ENCODE results near the gene RPF1. TPM values are rescaled to one million over a fixed set of nuclear protein-coding genes. Genes with fewer than 3 reads are reported as not detected.
A peak's percentile ranks its signal among the peaks of the same experiment; 100 is the strongest.

Gene RPF1, protein sequence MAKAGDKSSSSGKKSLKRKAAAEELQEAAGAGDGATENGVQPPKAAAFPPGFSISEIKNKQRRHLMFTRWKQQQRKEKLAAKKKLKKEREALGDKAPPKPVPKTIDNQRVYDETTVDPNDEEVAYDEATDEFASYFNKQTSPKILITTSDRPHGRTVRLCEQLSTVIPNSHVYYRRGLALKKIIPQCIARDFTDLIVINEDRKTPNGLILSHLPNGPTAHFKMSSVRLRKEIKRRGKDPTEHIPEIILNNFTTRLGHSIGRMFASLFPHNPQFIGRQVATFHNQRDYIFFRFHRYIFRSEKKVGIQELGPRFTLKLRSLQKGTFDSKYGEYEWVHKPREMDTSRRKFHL
- 23.2 to 28.2 TPM (median 26.1 TPM) in 3 replicates for total RNA-seq

DNA sequence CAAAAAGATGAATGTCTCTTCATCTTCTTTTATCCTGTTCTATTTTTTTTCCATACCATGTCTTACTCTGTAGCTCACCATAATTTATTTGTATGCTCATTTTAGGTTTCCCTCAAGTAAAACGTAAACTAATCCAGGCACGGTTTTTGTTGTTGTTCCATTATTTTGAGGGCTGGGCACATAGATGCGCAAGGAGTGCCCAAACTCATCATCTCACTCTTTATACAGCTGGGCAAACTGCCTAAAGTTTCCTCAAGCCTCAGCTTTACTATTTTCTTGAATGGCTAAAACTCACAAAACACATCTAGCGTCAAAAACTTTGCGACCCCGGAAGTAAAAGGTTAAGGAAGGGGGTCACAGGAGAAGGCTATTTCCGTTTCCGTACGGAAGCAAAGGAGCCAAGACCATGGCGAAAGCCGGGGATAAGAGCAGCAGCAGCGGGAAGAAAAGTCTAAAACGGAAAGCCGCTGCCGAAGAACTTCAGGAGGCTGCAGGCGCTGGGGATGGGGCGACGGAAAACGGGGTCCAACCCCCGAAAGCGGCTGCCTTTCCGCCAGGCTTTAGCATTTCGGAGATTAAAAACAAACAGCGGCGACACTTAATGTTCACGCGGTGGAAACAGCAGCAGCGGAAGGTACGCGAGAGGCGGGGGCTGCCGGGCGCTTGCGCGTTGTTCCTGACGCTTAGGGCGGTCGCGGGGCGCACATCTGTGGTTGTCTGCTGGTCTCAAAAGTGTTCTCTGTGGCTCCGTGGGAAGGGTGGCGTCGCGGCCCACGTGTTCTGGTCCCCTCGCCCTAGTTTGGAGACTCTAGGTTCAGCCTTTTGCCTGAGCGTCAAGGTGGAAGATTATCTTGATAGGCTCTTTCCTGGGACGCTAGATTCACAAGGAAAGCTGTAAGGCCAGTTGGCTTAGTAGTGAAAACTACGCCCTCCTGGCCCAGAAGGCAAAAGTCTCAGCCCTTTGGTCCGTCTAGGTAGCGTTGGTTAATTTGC lies at the start of gene RPF1:
TSS of gene RPF1 (plus strand) at position 391 of the 993 bp plus-strand sequence. CDS start at position 407, 16 bp downstream.
- TF ChIP-seq, protein P1, sequence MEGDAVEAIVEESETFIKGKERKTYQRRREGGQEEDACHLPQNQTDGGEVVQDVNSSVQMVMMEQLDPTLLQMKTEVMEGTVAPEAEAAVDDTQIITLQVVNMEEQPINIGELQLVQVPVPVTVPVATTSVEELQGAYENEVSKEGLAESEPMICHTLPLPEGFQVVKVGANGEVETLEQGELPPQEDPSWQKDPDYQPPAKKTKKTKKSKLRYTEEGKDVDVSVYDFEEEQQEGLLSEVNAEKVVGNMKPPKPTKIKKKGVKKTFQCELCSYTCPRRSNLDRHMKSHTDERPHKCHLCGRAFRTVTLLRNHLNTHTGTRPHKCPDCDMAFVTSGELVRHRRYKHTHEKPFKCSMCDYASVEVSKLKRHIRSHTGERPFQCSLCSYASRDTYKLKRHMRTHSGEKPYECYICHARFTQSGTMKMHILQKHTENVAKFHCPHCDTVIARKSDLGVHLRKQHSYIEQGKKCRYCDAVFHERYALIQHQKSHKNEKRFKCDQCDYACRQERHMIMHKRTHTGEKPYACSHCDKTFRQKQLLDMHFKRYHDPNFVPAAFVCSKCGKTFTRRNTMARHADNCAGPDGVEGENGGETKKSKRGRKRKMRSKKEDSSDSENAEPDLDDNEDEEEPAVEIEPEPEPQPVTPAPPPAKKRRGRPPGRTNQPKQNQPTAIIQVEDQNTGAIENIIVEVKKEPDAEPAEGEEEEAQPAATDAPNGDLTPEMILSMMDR (IDR thresholded peaks at IDR 0.05; ENCODE audit: unreplicated experiment), result no peak
- DNase-seq (ENCODE audit: low spot score in 2 of 2, unreplicated experiment in 2 of 2), result peak; percentile 42 to 75
- Mint-ChIP-seq H3K4me1 (peaks cover 24% of the 10 kb centered on the region), H3K27me3 (ENCODE audit: low read depth) (peaks cover 46% of the 10 kb centered on the region), H3K9me3 (peaks cover 15% of the 10 kb centered on the region), H3K27ac (peak within 1 kb of the TSS; percentile 97), H3K4me3 (peak within 1 kb of the TSS; percentile 98), H3K36me3 (peaks cover 15% of the 10 kb centered on the region)

DNA sequence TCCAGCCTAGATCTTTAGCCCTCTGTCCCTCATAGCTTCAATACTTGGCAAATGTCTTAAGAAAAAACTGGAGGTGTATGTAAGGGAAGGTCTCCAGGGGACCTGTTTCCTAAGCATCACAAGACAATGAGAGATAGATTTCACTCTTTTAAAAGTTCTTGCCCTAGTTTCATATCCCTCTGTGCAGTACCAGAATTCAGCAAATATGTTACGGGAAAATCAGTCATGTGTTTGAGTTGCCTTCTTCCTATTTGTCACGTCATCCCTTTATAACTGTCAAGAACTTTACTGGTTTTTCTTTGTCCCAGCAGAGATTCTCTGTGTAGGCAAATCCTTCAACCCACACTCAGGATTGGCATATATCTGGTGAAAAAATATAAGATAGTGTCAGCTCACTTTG lies 48.5 kb upstream of the RPF1 start:
- Mint-ChIP-seq H3K4me3 (no peak overlapping the region), H3K27me3 (ENCODE audit: low read depth) (no peaks in the 10 kb centered on the region), H3K9me3 (peaks cover 21% of the 10 kb centered on the region), H3K4me1 (no peaks in the 10 kb centered on the region), H3K36me3 (peaks cover 4% of the 10 kb centered on the region), H3K27ac (no peak overlapping the region)
- no peak for DNase-seq (ENCODE audit: low spot score in 2 of 2, unreplicated experiment in 2 of 2)
- TF ChIP-seq, protein P1 (IDR thresholded peaks at IDR 0.05; ENCODE audit: unreplicated experiment), result no peak

DNA sequence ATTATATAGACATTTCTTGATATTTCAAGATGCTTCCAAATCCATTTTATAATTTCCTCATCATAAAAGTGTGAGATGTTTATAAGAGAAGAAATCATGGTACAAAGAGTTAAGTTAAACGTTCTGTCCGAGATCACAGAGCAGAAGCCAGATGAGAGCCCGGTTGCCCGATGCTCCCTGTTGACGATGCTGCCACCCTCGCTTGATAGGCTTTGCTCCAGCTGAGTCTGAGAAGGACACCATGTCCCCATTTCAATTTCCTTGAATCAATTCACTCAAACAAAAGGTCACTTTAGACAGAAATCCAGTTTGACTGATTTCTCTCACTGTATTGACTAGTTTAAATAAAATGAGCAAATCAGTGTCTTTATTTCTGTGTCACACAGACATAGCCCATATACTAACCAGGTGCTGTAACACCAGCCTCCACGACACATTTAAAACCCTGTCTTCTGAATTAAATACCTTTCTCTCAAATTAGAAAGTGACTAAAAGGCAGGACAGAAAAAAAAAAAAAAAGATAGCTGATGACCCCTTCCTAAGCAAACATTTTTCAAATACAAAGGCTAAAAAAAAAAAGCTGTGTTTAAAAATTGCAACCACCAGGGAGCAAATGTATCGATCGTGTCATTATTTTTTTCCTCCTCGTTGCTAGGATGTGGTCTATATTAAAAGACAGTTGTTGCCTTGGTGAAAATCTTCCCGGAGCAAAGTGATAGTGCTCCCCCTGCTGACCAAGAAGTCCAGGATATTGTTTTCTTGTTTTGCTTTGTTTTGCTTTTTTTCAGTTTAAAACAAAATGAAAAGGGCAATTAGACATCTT lies 45.6 kb upstream of the RPF1 start:
- Mint-ChIP-seq H3K9me3 (peaks cover 21% of the 10 kb centered on the region), H3K4me3 (peak overlapping the region; percentile 30), H3K27ac (no peak overlapping the region), H3K36me3 (peaks cover 4% of the 10 kb centered on the region), H3K4me1 (no peaks in the 10 kb centered on the region), H3K27me3 (ENCODE audit: low read depth) (no peaks in the 10 kb centered on the region)
- DNase-seq (ENCODE audit: low spot score in 2 of 2, unreplicated experiment in 2 of 2), result peak in 1 of 2 experiments; percentile 52
- TF ChIP-seq, protein P1 (IDR thresholded peaks at IDR 0.05; ENCODE audit: unreplicated experiment), result peak; percentile 84

DNA sequence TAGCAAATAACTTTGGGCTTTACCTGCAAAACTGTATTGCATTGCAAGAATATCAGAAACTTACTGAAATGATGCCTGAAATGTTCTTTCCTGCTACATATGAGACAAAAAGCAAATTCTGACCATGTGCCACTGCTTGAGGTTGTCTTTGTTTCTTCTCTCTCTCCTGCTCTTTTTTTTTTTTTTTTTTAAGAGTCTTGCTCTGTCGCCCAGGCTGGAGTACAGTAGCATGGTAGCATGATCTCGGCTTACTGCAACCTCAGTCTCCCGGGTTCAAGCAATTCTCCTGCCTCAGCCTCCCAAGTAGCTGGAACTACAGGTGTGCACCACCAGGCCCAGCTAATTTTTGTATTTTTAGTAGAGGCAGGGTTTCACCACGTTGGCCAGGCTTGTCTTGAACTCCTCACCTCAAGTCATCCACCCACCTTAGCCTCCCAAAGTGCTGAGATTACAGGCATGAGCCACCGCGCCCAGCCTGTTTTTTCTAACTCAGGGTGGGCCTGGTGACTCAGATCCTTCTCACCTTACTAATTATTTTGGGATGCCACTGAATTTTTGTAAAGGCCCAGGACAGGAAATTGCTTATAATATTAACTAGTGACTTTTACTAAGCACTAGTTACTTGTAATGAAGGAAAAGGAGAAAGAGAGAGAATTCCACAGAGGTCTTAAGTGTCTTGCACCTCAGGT lies 44.8 kb upstream of the RPF1 start:
- H3K9me3 Mint-ChIP-seq, result peaks cover 15% of the 10 kb centered on the region
- peaks cover 4% of the 10 kb centered on the region for H3K36me3 Mint-ChIP-seq
- no peaks in the 10 kb centered on the region for H3K4me1 Mint-ChIP-seq
- no peak for DNase-seq (ENCODE audit: low spot score in 2 of 2, unreplicated experiment in 2 of 2)
- TF ChIP-seq, protein P1 (IDR thresholded peaks at IDR 0.05; ENCODE audit: unreplicated experiment), result no peak
- H3K4me3 Mint-ChIP-seq, result no peak overlapping the region
- no peak overlapping the region for H3K27ac Mint-ChIP-seq
- no peaks in the 10 kb centered on the region for H3K27me3 Mint-ChIP-seq (ENCODE audit: low read depth)
